WI38 (cell line): Measurements from ENCODE around the gene PRXL2A.

Experiments used
- H3K4me3 ChIP-seq: 2 replicates; pipeline ENCODE4 v1.5.1; 2011; ENCODE audit warnings: low read depth, mild to moderate bottlenecking, control low read depth, low read length
- TF ChIP-seq, protein P1 (sequence below): IDR thresholded peaks from 2 replicates; pipeline ENCODE4 v1.5.1; 2012; ENCODE audit warnings: low read depth, mild to moderate bottlenecking, control low read depth, low read length

The PRXL2A gene

GRCh38 chr10:80400136-80400804 lies 8.1 kb upstream of the PRXL2A start:
- H3K4me3 ChIP-seq: no peak overlapping the region
- TF ChIP-seq, protein P1, sequence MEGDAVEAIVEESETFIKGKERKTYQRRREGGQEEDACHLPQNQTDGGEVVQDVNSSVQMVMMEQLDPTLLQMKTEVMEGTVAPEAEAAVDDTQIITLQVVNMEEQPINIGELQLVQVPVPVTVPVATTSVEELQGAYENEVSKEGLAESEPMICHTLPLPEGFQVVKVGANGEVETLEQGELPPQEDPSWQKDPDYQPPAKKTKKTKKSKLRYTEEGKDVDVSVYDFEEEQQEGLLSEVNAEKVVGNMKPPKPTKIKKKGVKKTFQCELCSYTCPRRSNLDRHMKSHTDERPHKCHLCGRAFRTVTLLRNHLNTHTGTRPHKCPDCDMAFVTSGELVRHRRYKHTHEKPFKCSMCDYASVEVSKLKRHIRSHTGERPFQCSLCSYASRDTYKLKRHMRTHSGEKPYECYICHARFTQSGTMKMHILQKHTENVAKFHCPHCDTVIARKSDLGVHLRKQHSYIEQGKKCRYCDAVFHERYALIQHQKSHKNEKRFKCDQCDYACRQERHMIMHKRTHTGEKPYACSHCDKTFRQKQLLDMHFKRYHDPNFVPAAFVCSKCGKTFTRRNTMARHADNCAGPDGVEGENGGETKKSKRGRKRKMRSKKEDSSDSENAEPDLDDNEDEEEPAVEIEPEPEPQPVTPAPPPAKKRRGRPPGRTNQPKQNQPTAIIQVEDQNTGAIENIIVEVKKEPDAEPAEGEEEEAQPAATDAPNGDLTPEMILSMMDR: no peak

GRCh38 chr10:80405035-80405434 lies 3.3 kb upstream of the PRXL2A start:
- TF ChIP-seq, protein P1: no peak
- no peak overlapping the region for H3K4me3 ChIP-seq

- TF ChIP-seq, protein P1: no peak
- no peak overlapping the region for H3K4me3 ChIP-seq
Observed at GRCh38 chr10:80405626-80406025, 2.7 kb upstream of the PRXL2A start.

DNA sequence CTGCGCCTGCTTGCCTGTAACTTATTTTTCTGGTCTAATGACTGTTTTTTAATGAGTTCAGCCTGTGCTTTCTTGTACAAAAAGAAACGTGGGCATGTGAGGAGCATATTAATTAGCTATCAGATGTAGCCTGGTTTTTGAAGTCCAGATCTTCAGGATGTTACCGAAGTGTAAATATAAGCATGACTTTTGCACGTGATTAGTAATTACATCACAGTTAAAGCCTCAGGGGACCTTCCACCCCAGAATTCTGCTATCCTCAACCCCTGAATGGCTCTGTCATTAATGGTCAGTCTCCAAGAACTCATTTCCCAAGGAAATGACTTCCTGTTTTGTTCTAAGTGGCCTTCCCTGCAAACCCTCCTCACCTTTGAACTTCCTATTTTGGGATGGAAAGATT lies 2.1 kb upstream of the PRXL2A start:
- no peak overlapping the region for H3K4me3 ChIP-seq
- TF ChIP-seq, protein P1: no peak

DNA sequence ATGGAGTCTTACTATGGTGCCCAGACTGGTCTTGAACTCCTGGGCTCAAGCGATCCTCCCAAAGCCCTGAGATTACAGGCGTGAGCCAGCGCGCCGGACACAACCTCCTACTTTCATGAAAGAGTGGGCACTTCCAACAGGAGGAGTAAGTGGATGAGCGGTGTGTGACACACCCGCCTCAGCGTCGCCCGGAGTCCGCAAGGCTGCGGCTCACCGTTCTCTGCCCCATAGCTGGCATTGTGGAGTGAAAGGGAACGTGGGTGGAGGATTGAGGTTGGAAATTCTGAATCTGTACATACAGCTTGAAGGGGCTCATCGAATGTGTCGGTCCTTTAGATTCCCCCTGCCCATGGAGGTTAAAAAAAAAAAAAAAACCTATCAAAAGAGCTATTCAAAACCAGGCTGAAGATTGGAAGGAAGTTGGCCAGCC lies 524 bp upstream of the PRXL2A start:
- H3K4me3 ChIP-seq: no peak overlapping the region
- TF ChIP-seq, protein P1: no peak

DNA sequence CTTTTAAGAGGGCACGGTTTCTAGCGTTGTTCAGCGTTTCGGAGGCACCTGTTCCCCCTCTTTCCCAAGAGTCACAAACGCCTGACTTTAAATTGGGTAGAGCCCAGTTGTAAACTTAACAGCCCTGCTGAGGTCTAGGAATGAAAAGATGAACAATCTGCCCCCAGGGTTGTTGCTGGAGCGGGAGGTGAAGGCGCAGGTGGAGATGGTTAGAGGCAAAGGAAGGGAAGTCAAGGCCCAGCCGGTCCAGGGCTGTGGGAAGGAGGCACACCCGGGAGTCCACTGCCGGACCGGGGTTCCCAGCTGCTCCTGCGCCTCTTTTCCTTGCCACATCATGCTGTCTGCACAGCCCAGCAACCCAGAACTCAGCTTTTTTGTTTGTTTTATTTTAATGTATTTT lies 770 bp downstream of the PRXL2A start:
- no peak overlapping the region for H3K4me3 ChIP-seq
- TF ChIP-seq, protein P1: no peak

DNA sequence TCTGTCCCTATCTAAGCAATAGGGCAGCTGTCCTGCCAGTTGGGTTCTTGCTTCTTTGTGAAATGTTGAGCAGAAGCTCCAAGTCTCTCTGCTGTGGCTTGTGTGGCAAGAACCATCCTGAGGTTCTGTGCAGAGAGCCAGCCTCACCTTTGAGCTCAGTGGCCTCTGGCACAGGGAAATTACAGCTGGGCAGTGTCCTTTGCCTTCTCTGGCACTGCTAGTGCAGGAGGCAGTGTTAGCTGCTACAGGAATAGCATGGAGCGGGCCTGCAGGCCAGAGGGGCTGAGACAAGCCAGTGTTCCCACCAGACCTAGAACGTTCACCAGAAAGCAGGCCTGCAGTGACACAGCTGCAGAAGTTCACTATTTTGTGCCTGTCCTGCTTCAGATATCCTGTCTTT lies 1.8 kb downstream of the PRXL2A start:
- TF ChIP-seq, protein P1: no peak
- H3K4me3 ChIP-seq: no peak overlapping the region
